ENCODE results near the gene TRIM24. TPM values are rescaled to one million over a fixed set of nuclear protein-coding genes. Genes with fewer than 3 reads are reported as not detected.

Gene TRIM24
- total RNA-seq, 1 donor from 2014 or later: 116 TPM

DNA sequence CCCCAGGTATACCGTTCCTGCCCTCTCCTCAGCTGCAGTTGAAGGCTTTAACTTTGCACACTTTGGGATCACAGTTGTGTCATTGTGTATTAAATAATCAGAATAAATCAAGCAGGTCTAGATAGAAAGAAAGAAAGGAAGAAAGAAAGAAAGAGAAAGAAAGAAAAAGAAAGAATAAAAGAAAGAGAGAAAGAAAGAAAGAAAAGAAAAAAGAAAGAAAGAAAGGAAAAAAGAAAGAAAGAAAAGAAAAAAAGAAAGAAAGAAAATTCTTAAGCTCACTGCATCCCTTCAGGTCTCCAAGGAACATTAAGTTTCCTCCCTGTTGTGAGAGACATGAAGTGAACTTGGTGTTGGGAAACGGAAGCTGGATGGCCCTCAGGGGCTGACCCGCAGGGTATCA lies 17.2 kb upstream of the TRIM24 start:
- peak overlapping the region; percentile 87 for H3K27ac Mint-ChIP-seq
- H3K9me3 ChIP-seq (ENCODE audit: low read depth): no peaks in the 10 kb centered on the region
- no peaks in the 10 kb centered on the region for H3F3A ChIP-seq (ENCODE audit: low read depth)
- H3K9ac ChIP-seq: no peak overlapping the region
- TF ChIP-seq, protein P1, sequence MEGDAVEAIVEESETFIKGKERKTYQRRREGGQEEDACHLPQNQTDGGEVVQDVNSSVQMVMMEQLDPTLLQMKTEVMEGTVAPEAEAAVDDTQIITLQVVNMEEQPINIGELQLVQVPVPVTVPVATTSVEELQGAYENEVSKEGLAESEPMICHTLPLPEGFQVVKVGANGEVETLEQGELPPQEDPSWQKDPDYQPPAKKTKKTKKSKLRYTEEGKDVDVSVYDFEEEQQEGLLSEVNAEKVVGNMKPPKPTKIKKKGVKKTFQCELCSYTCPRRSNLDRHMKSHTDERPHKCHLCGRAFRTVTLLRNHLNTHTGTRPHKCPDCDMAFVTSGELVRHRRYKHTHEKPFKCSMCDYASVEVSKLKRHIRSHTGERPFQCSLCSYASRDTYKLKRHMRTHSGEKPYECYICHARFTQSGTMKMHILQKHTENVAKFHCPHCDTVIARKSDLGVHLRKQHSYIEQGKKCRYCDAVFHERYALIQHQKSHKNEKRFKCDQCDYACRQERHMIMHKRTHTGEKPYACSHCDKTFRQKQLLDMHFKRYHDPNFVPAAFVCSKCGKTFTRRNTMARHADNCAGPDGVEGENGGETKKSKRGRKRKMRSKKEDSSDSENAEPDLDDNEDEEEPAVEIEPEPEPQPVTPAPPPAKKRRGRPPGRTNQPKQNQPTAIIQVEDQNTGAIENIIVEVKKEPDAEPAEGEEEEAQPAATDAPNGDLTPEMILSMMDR (IDR thresholded peaks at IDR 0.05): no peak
- TF ChIP-seq EZH2phosphoT487 (IDR thresholded peaks at IDR 0.05): no peak
- no peak for TF ChIP-seq EZH2 (IDR thresholded peaks at IDR 0.05)
- no peaks in the 10 kb centered on the region for H3K79me2 ChIP-seq (ENCODE audit: low read depth)
- peaks cover 42% of the 10 kb centered on the region for H3K9me3 Mint-ChIP-seq
- no peaks in the 10 kb centered on the region for H3K4me1 Mint-ChIP-seq
- H3K4me3 Mint-ChIP-seq: no peak overlapping the region
- no peaks in the 10 kb centered on the region for H3K36me3 ChIP-seq
- H3K27me3 ChIP-seq: no peaks in the 10 kb centered on the region
- H3K4me3 ChIP-seq: no peak overlapping the region
- no peak overlapping the region for H3K27ac ChIP-seq
- H3K4me2 ChIP-seq: no peak overlapping the region
- H2AFZ ChIP-seq (replicated peaks): no peak overlapping the region
- H3K27me3 Mint-ChIP-seq (ENCODE audit: insufficient read depth, low read depth): peaks cover 10% of the 10 kb centered on the region
- H3K36me3 Mint-ChIP-seq: no peaks in the 10 kb centered on the region
- DNase-seq (ENCODE audit: low spot score): no peak
- no peaks in the 10 kb centered on the region for H3K4me1 ChIP-seq
- no peaks in the 10 kb centered on the region for H4K20me1 ChIP-seq (ENCODE audit: low read depth)

DNA sequence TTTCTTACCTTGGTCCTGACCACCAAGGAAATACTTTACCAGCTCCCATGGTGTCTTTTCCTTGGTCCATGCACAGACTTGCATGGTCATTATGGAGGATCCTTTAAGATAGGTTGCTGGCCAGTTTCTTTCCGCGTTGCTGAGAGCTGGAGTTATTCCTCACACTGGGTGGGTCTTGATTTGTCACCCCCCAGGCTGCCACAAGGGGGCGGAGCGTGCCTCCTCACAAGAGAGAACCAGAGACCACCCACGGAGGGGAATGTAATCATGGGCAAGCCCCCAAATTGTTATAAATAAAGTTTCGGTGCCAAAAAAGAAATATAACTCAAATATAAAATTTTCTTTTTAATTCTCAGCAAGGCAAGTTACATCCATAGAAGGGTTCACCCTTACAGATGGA lies 10.5 kb upstream of the TRIM24 start:
- H3K27me3 ChIP-seq: no peaks in the 10 kb centered on the region
- no peak overlapping the region for H3K27ac Mint-ChIP-seq
- DNase-seq (ENCODE audit: low spot score): peak; percentile 36
- H3K9me3 ChIP-seq (ENCODE audit: low read depth): no peaks in the 10 kb centered on the region
- H3K27me3 Mint-ChIP-seq (ENCODE audit: insufficient read depth, low read depth): peaks cover 5% of the 10 kb centered on the region
- no peaks in the 10 kb centered on the region for H3K4me1 Mint-ChIP-seq
- H3K27ac ChIP-seq: no peak overlapping the region
- H3K4me3 Mint-ChIP-seq: no peak overlapping the region
- no peak overlapping the region for H3K4me2 ChIP-seq
- no peak for TF ChIP-seq EZH2phosphoT487 (IDR thresholded peaks at IDR 0.05)
- TF ChIP-seq EZH2 (IDR thresholded peaks at IDR 0.05): no peak
- TF ChIP-seq, protein P1 (IDR thresholded peaks at IDR 0.05): peak; percentile 37
- no peaks in the 10 kb centered on the region for H3K79me2 ChIP-seq (ENCODE audit: low read depth)
- H3K4me3 ChIP-seq: no peak overlapping the region
- H3K4me1 ChIP-seq: no peaks in the 10 kb centered on the region
- H3K36me3 Mint-ChIP-seq: no peaks in the 10 kb centered on the region
- no peaks in the 10 kb centered on the region for H4K20me1 ChIP-seq (ENCODE audit: low read depth)
- H3K36me3 ChIP-seq: no peaks in the 10 kb centered on the region
- H3K9me3 Mint-ChIP-seq: peaks cover 14% of the 10 kb centered on the region
- H3K9ac ChIP-seq: no peak overlapping the region
- no peak overlapping the region for H2AFZ ChIP-seq (replicated peaks)
- no peaks in the 10 kb centered on the region for H3F3A ChIP-seq (ENCODE audit: low read depth)

DNA sequence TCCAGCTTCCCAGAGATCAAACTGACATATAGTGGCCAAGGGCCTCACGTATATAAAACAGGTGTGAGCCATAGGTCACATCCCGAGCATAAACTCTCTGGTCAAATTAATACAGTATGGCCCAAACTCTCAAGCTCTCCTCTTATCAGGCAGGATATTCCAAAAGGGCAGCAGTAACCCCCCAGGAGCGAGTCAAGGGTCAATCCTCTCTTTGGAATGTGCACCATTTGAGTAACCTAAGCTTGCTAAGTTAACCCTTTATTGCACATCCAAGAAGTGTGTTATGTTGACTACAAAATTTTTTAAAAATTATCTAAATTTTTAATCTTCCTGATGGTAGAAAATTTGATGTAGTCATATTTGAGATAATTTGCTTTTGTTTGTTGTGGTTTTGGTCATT lies 4.5 kb upstream of the TRIM24 start:
- H3K36me3 ChIP-seq: no peaks in the 10 kb centered on the region
- H3K9ac ChIP-seq: no peak overlapping the region
- H4K20me1 ChIP-seq (ENCODE audit: low read depth): peaks cover under 1% of the 10 kb centered on the region
- H3K27ac ChIP-seq: no peak overlapping the region
- DNase-seq (ENCODE audit: low spot score): no peak
- TF ChIP-seq EZH2phosphoT487 (IDR thresholded peaks at IDR 0.05) (no peak), EZH2 (IDR thresholded peaks at IDR 0.05) (no peak)
- TF ChIP-seq, protein P1 (IDR thresholded peaks at IDR 0.05): no peak
- peaks cover 5% of the 10 kb centered on the region for H3K79me2 ChIP-seq (ENCODE audit: low read depth)
- no peak overlapping the region for H3K4me3 Mint-ChIP-seq
- H3K9me3 Mint-ChIP-seq: no peaks in the 10 kb centered on the region
- no peak overlapping the region for H2AFZ ChIP-seq (replicated peaks)
- no peak overlapping the region for H3K4me3 ChIP-seq
- peaks cover 3% of the 10 kb centered on the region for H3K36me3 Mint-ChIP-seq
- H3K27me3 Mint-ChIP-seq (ENCODE audit: insufficient read depth, low read depth): peaks cover 3% of the 10 kb centered on the region
- no peaks in the 10 kb centered on the region for H3K27me3 ChIP-seq
- peaks cover 26% of the 10 kb centered on the region for H3K4me1 Mint-ChIP-seq
- H3K9me3 ChIP-seq (ENCODE audit: low read depth): no peaks in the 10 kb centered on the region
- peak overlapping the region; percentile 28 for H3K27ac Mint-ChIP-seq
- peak overlapping the region; percentile 44 for H3K4me2 ChIP-seq
- peaks cover 33% of the 10 kb centered on the region for H3F3A ChIP-seq (ENCODE audit: low read depth)
- H3K4me1 ChIP-seq: peaks cover 27% of the 10 kb centered on the region

All from neural progenitor cell (in vitro differentiated cells).